ENCODE measurements around the gene CELSR1. TPM values are rescaled to one million over a fixed set of nuclear protein-coding genes. Genes with fewer than 3 reads are reported as not detected.
"Not testable (repeated sequence)": the region's sequence is repeated elsewhere in the genome, so short reads cannot be mapped to it uniquely, and the experiment has no call there.

The CELSR1 gene
- total and polyA plus RNA-seq, 10 donors: 4.3 to 13.1 (median 8.4) TPM

DNA sequence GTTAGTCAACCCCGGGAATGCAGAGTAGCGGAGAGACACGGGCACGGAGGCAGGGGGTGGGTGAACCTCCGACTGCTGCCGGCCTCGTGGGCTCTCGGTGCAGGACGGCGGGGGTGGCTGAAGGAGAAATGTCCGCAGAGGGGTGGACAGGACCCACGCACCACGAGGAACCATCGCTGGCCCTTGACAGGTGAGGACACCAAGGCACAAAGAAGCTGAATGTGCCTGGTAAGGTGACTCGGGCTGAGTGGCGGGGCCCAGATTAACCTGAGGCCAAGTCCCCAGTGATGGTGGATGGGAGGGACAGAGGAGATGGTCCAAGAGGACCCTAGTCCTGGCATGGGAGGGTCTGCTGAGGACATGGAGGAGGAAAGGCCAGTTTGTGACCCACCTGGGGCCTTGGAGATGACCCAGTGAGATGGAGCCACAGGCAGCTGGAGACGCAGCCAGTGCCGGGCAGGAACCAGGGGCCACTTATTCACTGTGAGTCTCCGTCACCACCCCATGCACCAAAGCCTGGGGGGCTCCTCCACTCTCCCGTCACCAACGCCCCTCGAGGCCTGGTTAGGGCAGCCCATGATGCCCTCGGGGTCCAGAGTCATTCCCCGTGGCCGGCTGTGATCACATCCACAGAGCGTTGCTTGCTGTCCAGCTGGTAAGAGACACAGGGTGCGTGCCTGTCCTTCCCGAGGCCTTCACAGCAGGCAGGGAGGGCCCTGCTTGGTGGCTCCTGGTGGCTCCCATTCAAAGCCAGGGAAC is 64.2 kb downstream of the CELSR1 start:
- no peak for TF ChIP-seq POLR2A (IDR thresholded peaks at IDR 0.05)
- TF ChIP-seq POLR2AphosphoS5 (IDR thresholded peaks at IDR 0.05): no peak
- TF ChIP-seq, protein P1, sequence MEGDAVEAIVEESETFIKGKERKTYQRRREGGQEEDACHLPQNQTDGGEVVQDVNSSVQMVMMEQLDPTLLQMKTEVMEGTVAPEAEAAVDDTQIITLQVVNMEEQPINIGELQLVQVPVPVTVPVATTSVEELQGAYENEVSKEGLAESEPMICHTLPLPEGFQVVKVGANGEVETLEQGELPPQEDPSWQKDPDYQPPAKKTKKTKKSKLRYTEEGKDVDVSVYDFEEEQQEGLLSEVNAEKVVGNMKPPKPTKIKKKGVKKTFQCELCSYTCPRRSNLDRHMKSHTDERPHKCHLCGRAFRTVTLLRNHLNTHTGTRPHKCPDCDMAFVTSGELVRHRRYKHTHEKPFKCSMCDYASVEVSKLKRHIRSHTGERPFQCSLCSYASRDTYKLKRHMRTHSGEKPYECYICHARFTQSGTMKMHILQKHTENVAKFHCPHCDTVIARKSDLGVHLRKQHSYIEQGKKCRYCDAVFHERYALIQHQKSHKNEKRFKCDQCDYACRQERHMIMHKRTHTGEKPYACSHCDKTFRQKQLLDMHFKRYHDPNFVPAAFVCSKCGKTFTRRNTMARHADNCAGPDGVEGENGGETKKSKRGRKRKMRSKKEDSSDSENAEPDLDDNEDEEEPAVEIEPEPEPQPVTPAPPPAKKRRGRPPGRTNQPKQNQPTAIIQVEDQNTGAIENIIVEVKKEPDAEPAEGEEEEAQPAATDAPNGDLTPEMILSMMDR (IDR thresholded peaks at IDR 0.05 in 8 of 11, conservative IDR thresholded peaks at IDR 0.05 in 3 of 11): no peak
- DNase-seq: no peak
- Histone ChIP-seq H3K4me1 (peaks cover 0 to 7% (median 0%) of the 10 kb centered on the region in 6 donors), H3K27me3 (replicated peaks in 1 of 7) (peaks cover 0 to 32% (median 0%) of the 10 kb centered on the region in 7 donors), H3K27ac (no peak overlapping the region), H3K4me3 (no peak overlapping the region), H3K36me3 (no peaks in the 10 kb centered on the region), H3K9me3 (peaks cover 0 to 9% (median 0%) of the 10 kb centered on the region in 8 donors)
- intact Hi-C loops (cut with DNase I; ENCODE audit: low total_unique reads): no loop called here
- WGBS, 5 donors: 86 to 91% (median 90%) methylated on average over 20 to 28 of the region's 28 CpGs

DNA sequence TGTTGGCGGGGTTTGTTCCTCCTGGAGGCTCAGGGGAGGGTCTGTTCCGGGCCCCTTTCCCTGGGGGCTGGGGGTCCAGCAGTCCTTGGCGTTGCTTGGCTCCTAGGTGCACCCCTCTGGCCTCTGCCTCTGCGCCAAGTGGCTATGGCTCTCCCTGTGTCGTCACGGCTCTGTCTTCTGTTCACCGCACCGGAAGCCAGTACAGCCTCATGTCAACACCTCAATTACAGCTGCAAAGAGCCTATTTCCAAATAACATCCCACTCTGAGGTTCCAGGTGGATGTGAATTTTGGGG is 64.8 kb downstream of the CELSR1 start:
- 83 to 94% (median 86%) methylated on average over 7 to 8 of the region's 8 CpGs for WGBS, 5 donors
- Histone ChIP-seq H3K9me3 (peaks cover 0 to 9% (median 0%) of the 10 kb centered on the region in 8 donors), H3K27me3 (replicated peaks in 1 of 7) (peaks cover 0 to 26% (median 0%) of the 10 kb centered on the region in 7 donors), H3K4me3 (no peak overlapping the region), H3K36me3 (no peaks in the 10 kb centered on the region), H3K4me1 (peaks cover 0 to 7% (median 0%) of the 10 kb centered on the region in 6 donors), H3K27ac (no peak overlapping the region)
- intact Hi-C loops (cut with DNase I; ENCODE audit: low total_unique reads): no loop called here
- TF ChIP-seq POLR2A (IDR thresholded peaks at IDR 0.05): no peak
- TF ChIP-seq, protein P1 (IDR thresholded peaks at IDR 0.05 in 8 of 11, conservative IDR thresholded peaks at IDR 0.05 in 3 of 11): no peak
- TF ChIP-seq POLR2AphosphoS5 (IDR thresholded peaks at IDR 0.05): no peak
- no peak for DNase-seq

DNA sequence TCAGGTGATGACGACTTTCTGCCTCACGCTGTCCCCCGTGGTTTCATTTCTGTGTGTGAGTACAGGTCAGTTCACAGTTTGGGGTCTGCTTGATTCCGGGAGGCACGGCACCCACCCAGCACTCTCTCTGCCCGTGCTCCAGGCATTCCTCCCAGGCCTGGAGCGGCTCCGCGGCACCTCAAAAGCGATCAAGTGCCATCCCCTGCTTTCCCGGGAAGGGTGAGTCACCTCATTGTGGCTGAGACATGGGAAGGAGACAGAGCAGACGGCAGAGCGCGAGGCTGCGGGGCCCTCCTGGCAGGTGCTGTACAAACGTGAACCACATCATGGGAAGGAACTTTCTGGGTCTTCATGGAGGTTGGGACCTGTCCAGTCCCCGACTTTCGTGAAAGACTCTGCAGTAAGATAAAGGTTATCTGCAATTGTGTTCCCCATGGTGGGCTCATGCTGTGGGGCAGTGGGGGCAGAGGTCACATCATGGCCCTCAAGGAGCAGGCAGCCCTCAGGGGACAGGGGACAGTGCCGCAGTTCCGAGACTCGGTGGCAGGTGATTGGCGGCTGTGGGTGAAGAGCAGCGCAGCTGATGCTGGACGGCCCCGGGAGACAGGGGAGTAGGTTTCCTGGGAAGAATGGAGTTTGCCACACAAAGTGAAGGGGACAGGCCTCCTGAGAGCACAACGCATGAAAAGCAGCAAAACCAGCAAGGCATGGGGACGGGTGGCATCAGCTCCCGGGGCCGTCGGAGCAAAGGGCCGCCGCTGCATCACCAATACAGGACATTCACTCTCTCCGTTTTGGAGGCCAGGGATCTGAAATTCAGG is 65.3 kb downstream of the CELSR1 start:
- peaks cover 0 to 9% (median 0%) of the 10 kb centered on the region in 8 donors for H3K9me3 ChIP-seq
- no peaks in the 10 kb centered on the region for H3K36me3 ChIP-seq
- DNase-seq: no peak
- H3K4me1 ChIP-seq: peaks cover 0 to 7% (median 0%) of the 10 kb centered on the region in 6 donors
- no peak overlapping the region for H3K4me3 ChIP-seq
- no peak overlapping the region for H3K27ac ChIP-seq
- peaks cover 0 to 25% (median 0%) of the 10 kb centered on the region in 7 donors for H3K27me3 ChIP-seq (replicated peaks in 1 of 7)
- TF ChIP-seq, protein P1 (IDR thresholded peaks at IDR 0.05 in 8 of 11, conservative IDR thresholded peaks at IDR 0.05 in 3 of 11): no peak
- TF ChIP-seq POLR2A (IDR thresholded peaks at IDR 0.05) (no peak), POLR2AphosphoS5 (IDR thresholded peaks at IDR 0.05) (no peak)
- intact Hi-C loops (cut with DNase I; ENCODE audit: low total_unique reads): no loop called here
- WGBS, 5 donors: 87 to 91% (median 89%) methylated on average over 33 of the region's 33 CpGs

DNA sequence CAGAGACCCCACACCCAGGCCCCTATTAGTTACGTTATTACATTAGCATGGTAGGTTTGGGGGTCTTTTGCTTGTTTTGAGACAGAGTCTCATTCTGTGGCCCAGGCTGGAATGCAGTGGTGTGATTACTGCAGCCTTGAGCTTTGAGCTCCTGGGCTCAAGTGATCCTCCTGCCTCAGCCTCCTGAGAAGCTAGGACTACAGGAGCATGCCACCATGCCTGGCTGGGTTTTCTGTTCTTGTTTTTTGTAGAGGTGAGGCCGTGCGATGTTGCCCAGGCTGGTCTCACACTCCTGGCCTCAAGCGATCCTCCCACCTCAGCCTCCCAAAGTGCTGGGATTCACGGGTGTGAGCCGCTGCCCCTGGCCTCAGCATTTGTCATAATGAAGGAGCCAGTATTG is 66.1 kb downstream of the CELSR1 start:
- H3K27ac ChIP-seq; H3K9me3 ChIP-seq; H3K4me3 ChIP-seq; DNase-seq; H3K36me3 ChIP-seq; H3K4me1 ChIP-seq; intact Hi-C loops (cut with DNase I; ENCODE audit: low total_unique reads): not testable (repeated sequence)
- 81 to 96% (median 87%) methylated on average over 6 of the region's 6 CpGs for WGBS, 5 donors
- peaks cover 0 to 28% (median 0%) of the 10 kb centered on the region in 7 donors for H3K27me3 ChIP-seq (replicated peaks in 1 of 7)

Measured in spleen (tissue), 11 donors.